Measurements from ENCODE around the gene TLE4.

- TF ChIP-seq RXRA (IDR thresholded peaks at IDR 0.05; ENCODE audit: borderline replicate concordance, low read depth) (no peak), FOSL2 (IDR thresholded peaks at IDR 0.05; ENCODE audit: borderline replicate concordance, low read depth) (no peak), SMC3 (IDR thresholded peaks at IDR 0.05; ENCODE audit: low read depth, low read length) (no peak), CTCF (IDR thresholded peaks at IDR 0.05) (no peak), TAF1 (IDR thresholded peaks at IDR 0.05; ENCODE audit: borderline replicate concordance, low read depth, low read length) (no peak), POLR2AphosphoS5 (IDR thresholded peaks at IDR 0.05; ENCODE audit: low read depth, low read length) (no peak), MEF2A (IDR thresholded peaks at IDR 0.05; ENCODE audit: borderline replicate concordance, low read depth) (no peak), REST (IDR thresholded peaks at IDR 0.05; ENCODE audit: low read depth, low read length) (no peak)
Measured at GRCh38 chr9:79641070-79641469, 69.3 kb downstream of the TLE4 start.

Data from SK-N-SH (cell line).